Breast epithelium (tissue), 3 donors: Measurements from ENCODE around the gene ZNF140.

ENCODE experiments used
- CTCF ChIP-seq, 3 donors: fragments of 450-650 bp; IDR thresholded peaks; one replicate each; pipeline ENCODE4 v1.5.1; 2016 to 2017; ENCODE audit warnings: antibody characterized with exemption in 3 of 3, mild to moderate bottlenecking in 3 of 3, moderate library complexity in 3 of 3
- POLR2A ChIP-seq: fragments of 450-650 bp; IDR thresholded peaks from one replicate; pipeline ENCODE4 v1.6.1; 2016; ENCODE audit warnings: antibody characterized with exemption, mild to moderate bottlenecking, moderate library complexity
- POLR2AphosphoS5 ChIP-seq, 3 donors: sonication (generic); formaldehyde crosslinking; IDR thresholded peaks; one replicate each; pipeline ENCODE4 v1.6.1; 2017; ENCODE audit warnings: antibody characterized with exemption in 3 of 3

- no peak for TF ChIP-seq CTCF (IDR thresholded peaks at IDR 0.05)
- TF ChIP-seq POLR2A = no peak
- no peak for TF ChIP-seq POLR2AphosphoS5 (IDR thresholded peaks at IDR 0.05)
Measured at GRCh38 chr12:133106253-133106652, 25.5 kb downstream of the ZNF140 start.
